Peyer's patch (tissue), 4 donors: ENCODE data around the gene FAM24B.

ENCODE experiments used
- CTCF ChIP-seq, 6 experiments: fragments of 450-650 bp in 4 of 6; fragments of 200-600 bp in 2 of 6; sonication (generic) in 1 of 6; IDR thresholded peaks; one replicate each; pipeline ENCODE4 v1.5.1; 2017 to 2019; ENCODE audit warnings: antibody characterized with exemption in 6 of 6, mild to moderate bottlenecking in 3 of 6, moderate library complexity in 1 of 6
- POLR2A ChIP-seq, 2 donors: fragments of 450-650 bp; IDR thresholded peaks; one replicate each; pipeline ENCODE4 v1.5.1; 2017; ENCODE audit warnings: antibody characterized with exemption in 2 of 2, mild to moderate bottlenecking in 2 of 2, moderate library complexity in 2 of 2

- TF ChIP-seq CTCF (IDR thresholded peaks at IDR 0.05) = no peak
- TF ChIP-seq POLR2A (IDR thresholded peaks at IDR 0.05) = no peak
Measured at GRCh38 chr10:122835908-122836307, 43.5 kb downstream of the FAM24B start.
